SK-N-SH treated with all-trans-retinoic acid at 6 μM for 48 hours (cell line): ENCODE results near the gene TLN1.

ENCODE experiments used
- BACH2 ChIP-seq: fragments of 250-450 bp; sonication (Bioruptor Pico); IDR thresholded peaks from 2 replicates; pipeline ENCODE4 v1.9.0; 2021; ENCODE audit warnings: mild to moderate bottlenecking, borderline replicate concordance
- ESRRG ChIP-seq: fragments of 250-450 bp; sonication (Bioruptor Pico); IDR thresholded peaks from 2 replicates; pipeline ENCODE4 v1.6.1; 2021; ENCODE audit warnings: mild to moderate bottlenecking
- TF ChIP-seq, protein P1 (sequence below): fragments of 250-450 bp; sonication (Bioruptor Pico); IDR thresholded peaks from 2 replicates; pipeline ENCODE4 v1.8.0; 2020; ENCODE audit warnings: mild to moderate bottlenecking, moderate library complexity, borderline replicate concordance

GRCh38 chr9:35679091-35679490, 52.9 kb downstream of the TLN1 start:
- TF ChIP-seq BACH2 (CRISPR knock-in tag), result no peak
- TF ChIP-seq, protein P1, sequence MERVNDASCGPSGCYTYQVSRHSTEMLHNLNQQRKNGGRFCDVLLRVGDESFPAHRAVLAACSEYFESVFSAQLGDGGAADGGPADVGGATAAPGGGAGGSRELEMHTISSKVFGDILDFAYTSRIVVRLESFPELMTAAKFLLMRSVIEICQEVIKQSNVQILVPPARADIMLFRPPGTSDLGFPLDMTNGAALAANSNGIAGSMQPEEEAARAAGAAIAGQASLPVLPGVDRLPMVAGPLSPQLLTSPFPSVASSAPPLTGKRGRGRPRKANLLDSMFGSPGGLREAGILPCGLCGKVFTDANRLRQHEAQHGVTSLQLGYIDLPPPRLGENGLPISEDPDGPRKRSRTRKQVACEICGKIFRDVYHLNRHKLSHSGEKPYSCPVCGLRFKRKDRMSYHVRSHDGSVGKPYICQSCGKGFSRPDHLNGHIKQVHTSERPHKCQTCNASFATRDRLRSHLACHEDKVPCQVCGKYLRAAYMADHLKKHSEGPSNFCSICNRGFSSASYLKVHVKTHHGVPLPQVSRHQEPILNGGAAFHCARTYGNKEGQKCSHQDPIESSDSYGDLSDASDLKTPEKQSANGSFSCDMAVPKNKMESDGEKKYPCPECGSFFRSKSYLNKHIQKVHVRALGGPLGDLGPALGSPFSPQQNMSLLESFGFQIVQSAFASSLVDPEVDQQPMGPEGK, result no peak
- TF ChIP-seq ESRRG (CRISPR knock-in tag), result no peak
